ENCODE data around the gene SLC2A13.
A peak's percentile ranks its signal among the peaks of the same experiment; 100 is the strongest.

Gene SLC2A13

DNA sequence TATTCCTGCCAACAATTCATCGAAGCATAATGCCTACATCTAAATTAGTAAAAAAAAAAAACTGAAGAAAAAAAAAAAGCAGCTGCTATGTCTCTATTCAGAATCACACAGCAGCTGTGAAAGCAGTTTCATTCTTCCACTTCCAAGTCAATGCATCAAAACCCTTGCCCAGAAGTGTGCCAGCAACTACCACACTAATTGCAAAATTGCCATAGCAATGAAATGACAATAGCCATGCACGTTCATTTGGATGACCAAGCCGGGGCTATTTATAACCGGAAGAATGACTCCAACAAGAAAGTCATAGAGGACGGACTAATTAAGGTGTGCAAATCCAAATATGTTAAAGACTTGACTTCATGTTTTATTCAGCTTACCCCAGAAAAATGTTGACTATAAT lies 42.5 kb downstream of the SLC2A13 start:
- H3K9ac ChIP-seq (ENCODE audit: low read length): no peak overlapping the region
- no peak overlapping the region for H3K23ac ChIP-seq (ENCODE audit: low read length in 2 of 2)
- no peaks in the 10 kb centered on the region for H3K27me3 ChIP-seq (ENCODE audit: control insufficient read depth in 1 of 2, insufficient read depth in 1 of 2, low read length in 2 of 2)
- H2BK15ac ChIP-seq (ENCODE audit: low read depth, poor library complexity, severe bottlenecking): no peak overlapping the region
- H3K79me1 ChIP-seq (replicated peaks; ENCODE audit: low read length, poor library complexity, severe bottlenecking): peaks cover 7% of the 10 kb centered on the region
- no peak overlapping the region for H3K27ac ChIP-seq (ENCODE audit: low read length, poor library complexity, severe bottlenecking)
- H2AK5ac ChIP-seq (ENCODE audit: low read length, severe bottlenecking): no peak overlapping the region
- H3K4me1 ChIP-seq (ENCODE audit: control insufficient read depth, insufficient read depth, low read depth, low read length): peaks cover 1% of the 10 kb centered on the region
- no peak overlapping the region for H3K4ac ChIP-seq (ENCODE audit: low read depth in 1 of 2, low read length in 2 of 2)
- H3K18ac ChIP-seq (ENCODE audit: low read depth in 1 of 2, low read length in 2 of 2): peak overlapping the region in 1 of 2 experiments; percentile 62
- no peak overlapping the region for H2BK120ac ChIP-seq (ENCODE audit: low read depth, low read length)
- no peak overlapping the region for H2BK5ac ChIP-seq (ENCODE audit: low read depth, low read length, poor library complexity, severe bottlenecking)
- 88% methylated on average over 5 of the region's 5 CpGs for WGBS
- no peak overlapping the region for H3K14ac ChIP-seq (ENCODE audit: low read length in 2 of 2)
- H3K4me3 ChIP-seq (ENCODE audit: insufficient read depth in 1 of 2, low read depth in 1 of 2, low read length in 2 of 2): no peak overlapping the region
- DNase-seq: peak; percentile 26
- no peaks in the 10 kb centered on the region for H3K36me3 ChIP-seq (ENCODE audit: control insufficient read depth in 1 of 2, insufficient read depth in 2 of 2, low read depth in 1 of 2, low read length in 2 of 2)
- H4K91ac ChIP-seq (ENCODE audit: low read length): no peak overlapping the region
- no peak overlapping the region for H3K4me2 ChIP-seq (ENCODE audit: low read length, poor library complexity, severe bottlenecking)
- no peak overlapping the region for H2AFZ ChIP-seq (ENCODE audit: low read depth, low read length)
- H2BK12ac ChIP-seq (ENCODE audit: low read length in 2 of 2): no peak overlapping the region
- no peaks in the 10 kb centered on the region for H3K9me3 ChIP-seq (ENCODE audit: control insufficient read depth, low read length)
- H4K8ac ChIP-seq (ENCODE audit: low read length): no peak overlapping the region

DNA sequence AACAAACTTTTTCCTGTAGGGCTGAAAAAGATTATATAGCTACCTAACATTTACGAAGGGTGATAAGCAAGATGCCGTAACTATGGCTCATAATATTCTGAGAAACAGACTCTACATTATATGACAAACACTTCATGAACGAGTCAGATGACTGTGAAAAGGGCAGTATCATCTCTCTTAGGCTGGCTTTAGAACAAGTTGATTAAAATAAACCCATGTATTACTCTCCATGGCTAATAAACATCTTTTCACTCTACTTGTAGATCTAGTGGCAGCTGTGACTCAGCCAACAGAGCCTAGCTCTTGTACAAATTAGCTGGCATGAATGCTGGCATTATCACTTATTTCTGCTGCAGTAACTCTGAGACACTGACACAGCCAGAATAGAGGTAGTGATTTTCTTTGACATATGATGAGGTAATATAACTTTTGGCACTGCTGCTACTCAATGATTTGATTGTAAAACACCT lies 47.1 kb downstream of the SLC2A13 start:
- H3K4me3 ChIP-seq (ENCODE audit: insufficient read depth in 1 of 2, low read depth in 1 of 2, low read length in 2 of 2): no peak overlapping the region
- no peak overlapping the region for H2AK5ac ChIP-seq (ENCODE audit: low read length, severe bottlenecking)
- H4K8ac ChIP-seq (ENCODE audit: low read length): no peak overlapping the region
- H4K91ac ChIP-seq (ENCODE audit: low read length): no peak overlapping the region
- no peak overlapping the region for H3K27ac ChIP-seq (ENCODE audit: low read length, poor library complexity, severe bottlenecking)
- H2BK15ac ChIP-seq (ENCODE audit: low read depth, poor library complexity, severe bottlenecking): no peak overlapping the region
- H3K36me3 ChIP-seq (ENCODE audit: control insufficient read depth in 1 of 2, insufficient read depth in 2 of 2, low read depth in 1 of 2, low read length in 2 of 2): no peaks in the 10 kb centered on the region
- H2BK12ac ChIP-seq (ENCODE audit: low read length in 2 of 2): no peak overlapping the region
- no peak overlapping the region for H2BK5ac ChIP-seq (ENCODE audit: low read depth, low read length, poor library complexity, severe bottlenecking)
- H3K4ac ChIP-seq (ENCODE audit: low read depth in 1 of 2, low read length in 2 of 2): no peak overlapping the region
- H3K4me2 ChIP-seq (ENCODE audit: low read length, poor library complexity, severe bottlenecking): no peak overlapping the region
- H3K9me3 ChIP-seq (ENCODE audit: control insufficient read depth, low read length): no peaks in the 10 kb centered on the region
- no peak overlapping the region for H3K18ac ChIP-seq (ENCODE audit: low read depth in 1 of 2, low read length in 2 of 2)
- no peaks in the 10 kb centered on the region for H3K4me1 ChIP-seq (ENCODE audit: control insufficient read depth, insufficient read depth, low read depth, low read length)
- H3K14ac ChIP-seq (ENCODE audit: low read length in 2 of 2): no peak overlapping the region
- DNase-seq: peak; percentile 15
- H2AFZ ChIP-seq (ENCODE audit: low read depth, low read length): no peak overlapping the region
- H3K23ac ChIP-seq (ENCODE audit: low read length in 2 of 2): no peak overlapping the region
- H3K9ac ChIP-seq (ENCODE audit: low read length): no peak overlapping the region
- no peaks in the 10 kb centered on the region for H3K27me3 ChIP-seq (ENCODE audit: control insufficient read depth in 1 of 2, insufficient read depth in 1 of 2, low read length in 2 of 2)
- H3K79me1 ChIP-seq (replicated peaks; ENCODE audit: low read length, poor library complexity, severe bottlenecking): peaks cover 4% of the 10 kb centered on the region
- 36% methylated on average over 1 of the region's 3 CpGs for WGBS
- H2BK120ac ChIP-seq (ENCODE audit: low read depth, low read length): no peak overlapping the region

DNA sequence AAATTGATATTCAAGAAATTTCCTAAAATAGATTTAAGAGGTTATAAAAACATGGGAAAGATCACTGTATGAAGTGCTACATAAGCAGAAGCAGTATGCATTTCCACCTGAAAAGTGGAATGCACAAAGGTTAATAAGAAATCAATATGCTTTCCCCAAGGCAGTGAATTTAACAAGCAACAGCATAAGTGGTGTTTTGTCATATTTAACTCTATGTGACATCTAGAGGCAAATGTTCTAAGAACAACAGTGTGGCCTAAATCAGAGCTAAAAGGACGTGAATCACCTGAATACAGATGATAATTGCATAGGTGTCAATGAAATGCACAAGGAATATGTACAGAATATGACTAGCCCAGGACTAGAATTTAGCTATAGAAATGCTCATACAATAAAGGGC lies 49.5 kb downstream of the SLC2A13 start:
- H3K9me3 ChIP-seq (ENCODE audit: control insufficient read depth, low read length): no peaks in the 10 kb centered on the region
- H2BK12ac ChIP-seq (ENCODE audit: low read length in 2 of 2): no peak overlapping the region
- no peak overlapping the region for H3K4me2 ChIP-seq (ENCODE audit: low read length, poor library complexity, severe bottlenecking)
- H3K4ac ChIP-seq (ENCODE audit: low read depth in 1 of 2, low read length in 2 of 2): no peak overlapping the region
- no peak overlapping the region for H3K9ac ChIP-seq (ENCODE audit: low read length)
- no peaks in the 10 kb centered on the region for H3K36me3 ChIP-seq (ENCODE audit: control insufficient read depth in 1 of 2, insufficient read depth in 2 of 2, low read depth in 1 of 2, low read length in 2 of 2)
- WGBS: 91% methylated on average over 1 of the region's 1 CpG
- H4K8ac ChIP-seq (ENCODE audit: low read length): no peak overlapping the region
- H4K91ac ChIP-seq (ENCODE audit: low read length): no peak overlapping the region
- H3K27me3 ChIP-seq (ENCODE audit: control insufficient read depth in 1 of 2, insufficient read depth in 1 of 2, low read length in 2 of 2): no peaks in the 10 kb centered on the region
- peaks cover 7% of the 10 kb centered on the region for H3K79me1 ChIP-seq (replicated peaks; ENCODE audit: low read length, poor library complexity, severe bottlenecking)
- H2AFZ ChIP-seq (ENCODE audit: low read depth, low read length): no peak overlapping the region
- no peak overlapping the region for H3K4me3 ChIP-seq (ENCODE audit: insufficient read depth in 1 of 2, low read depth in 1 of 2, low read length in 2 of 2)
- no peak overlapping the region for H2BK120ac ChIP-seq (ENCODE audit: low read depth, low read length)
- H3K27ac ChIP-seq (ENCODE audit: low read length, poor library complexity, severe bottlenecking): no peak overlapping the region
- no peak overlapping the region for H3K14ac ChIP-seq (ENCODE audit: low read length in 2 of 2)
- no peak for DNase-seq
- H3K23ac ChIP-seq (ENCODE audit: low read length in 2 of 2): no peak overlapping the region
- H2BK5ac ChIP-seq (ENCODE audit: low read depth, low read length, poor library complexity, severe bottlenecking): no peak overlapping the region
- no peak overlapping the region for H2AK5ac ChIP-seq (ENCODE audit: low read length, severe bottlenecking)
- H2BK15ac ChIP-seq (ENCODE audit: low read depth, poor library complexity, severe bottlenecking): no peak overlapping the region
- H3K4me1 ChIP-seq (ENCODE audit: control insufficient read depth, insufficient read depth, low read depth, low read length): no peaks in the 10 kb centered on the region
- no peak overlapping the region for H3K18ac ChIP-seq (ENCODE audit: low read depth in 1 of 2, low read length in 2 of 2)

GRCh38 chr12:40055776-40056175 lies 50.1 kb downstream of the SLC2A13 start:
- Histone ChIP-seq H3K23ac (ENCODE audit: low read length in 2 of 2) (no peak overlapping the region), H3K27ac (ENCODE audit: low read length, poor library complexity, severe bottlenecking) (no peak overlapping the region), H2AFZ (ENCODE audit: low read depth, low read length) (no peak overlapping the region), H3K9ac (ENCODE audit: low read length) (no peak overlapping the region), H3K27me3 (ENCODE audit: control insufficient read depth in 1 of 2, insufficient read depth in 1 of 2, low read length in 2 of 2) (no peaks in the 10 kb centered on the region), H3K14ac (ENCODE audit: low read length in 2 of 2) (no peak overlapping the region), H2BK15ac (ENCODE audit: low read depth, poor library complexity, severe bottlenecking) (no peak overlapping the region), H2BK12ac (ENCODE audit: low read length in 2 of 2) (no peak overlapping the region), H2BK120ac (ENCODE audit: low read depth, low read length) (no peak overlapping the region), H3K79me1 (replicated peaks; ENCODE audit: low read length, poor library complexity, severe bottlenecking) (peaks cover 9% of the 10 kb centered on the region), H3K36me3 (ENCODE audit: control insufficient read depth in 1 of 2, insufficient read depth in 2 of 2, low read depth in 1 of 2, low read length in 2 of 2) (no peaks in the 10 kb centered on the region), H3K4ac (ENCODE audit: low read depth in 1 of 2, low read length in 2 of 2) (no peak overlapping the region), H2BK5ac (ENCODE audit: low read depth, low read length, poor library complexity, severe bottlenecking) (no peak overlapping the region), H4K91ac (ENCODE audit: low read length) (no peak overlapping the region), H3K18ac (ENCODE audit: low read depth in 1 of 2, low read length in 2 of 2) (no peak overlapping the region), H3K9me3 (ENCODE audit: control insufficient read depth, low read length) (no peaks in the 10 kb centered on the region), H2AK5ac (ENCODE audit: low read length, severe bottlenecking) (no peak overlapping the region), H3K4me3 (ENCODE audit: insufficient read depth in 1 of 2, low read depth in 1 of 2, low read length in 2 of 2) (no peak overlapping the region), H3K4me2 (ENCODE audit: low read length, poor library complexity, severe bottlenecking) (no peak overlapping the region), H3K4me1 (ENCODE audit: control insufficient read depth, insufficient read depth, low read depth, low read length) (no peaks in the 10 kb centered on the region), H4K8ac (ENCODE audit: low read length) (no peak overlapping the region)
- DNase-seq: no peak

Data from mesenchymal stem cell (in vitro differentiated cells and primary cell).